ENCODE measurements around the gene TBC1D25. TPM values are rescaled to one million over a fixed set of nuclear protein-coding genes. Genes with fewer than 3 reads are reported as not detected.

Gene TBC1D25
- total RNA-seq, 1 donor from 2014 or later = 18.9 TPM

DNA sequence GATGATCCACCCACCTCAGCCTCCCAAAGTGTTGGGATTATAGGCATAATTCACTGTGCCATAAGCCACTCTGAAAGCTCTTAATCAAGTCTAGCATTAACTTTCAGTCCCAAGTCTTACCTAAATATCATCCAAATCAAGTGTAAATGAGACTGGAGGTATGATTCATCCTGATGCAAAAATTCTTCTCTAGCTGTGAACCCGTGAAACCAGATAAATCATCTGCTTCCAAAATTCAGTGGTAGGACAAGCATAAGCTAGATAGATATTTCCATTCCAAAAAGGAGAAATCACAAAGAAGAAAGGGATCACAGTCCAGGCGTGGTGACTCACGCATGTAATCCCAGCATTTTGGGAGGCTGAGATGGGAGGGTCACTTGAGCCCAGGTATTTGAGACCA lies 8.8 kb upstream of the TBC1D25 start:
- Mint-ChIP-seq H3K9me3 (ENCODE audit: low read depth) (peaks cover 10% of the 10 kb centered on the region), H3K27me3 (ENCODE audit: low read depth) (no peaks in the 10 kb centered on the region), H3K36me3 (ENCODE audit: low read depth) (peaks cover 6% of the 10 kb centered on the region), H3K4me1 (ENCODE audit: low read depth) (peaks cover 8% of the 10 kb centered on the region), H3K27ac (ENCODE audit: unreplicated experiment) (peak overlapping the region; percentile 67), H3K4me3 (ENCODE audit: unreplicated experiment) (no peak overlapping the region)
- DNase-seq (ENCODE audit: low spot score) = no peak
- TF ChIP-seq, protein P1, sequence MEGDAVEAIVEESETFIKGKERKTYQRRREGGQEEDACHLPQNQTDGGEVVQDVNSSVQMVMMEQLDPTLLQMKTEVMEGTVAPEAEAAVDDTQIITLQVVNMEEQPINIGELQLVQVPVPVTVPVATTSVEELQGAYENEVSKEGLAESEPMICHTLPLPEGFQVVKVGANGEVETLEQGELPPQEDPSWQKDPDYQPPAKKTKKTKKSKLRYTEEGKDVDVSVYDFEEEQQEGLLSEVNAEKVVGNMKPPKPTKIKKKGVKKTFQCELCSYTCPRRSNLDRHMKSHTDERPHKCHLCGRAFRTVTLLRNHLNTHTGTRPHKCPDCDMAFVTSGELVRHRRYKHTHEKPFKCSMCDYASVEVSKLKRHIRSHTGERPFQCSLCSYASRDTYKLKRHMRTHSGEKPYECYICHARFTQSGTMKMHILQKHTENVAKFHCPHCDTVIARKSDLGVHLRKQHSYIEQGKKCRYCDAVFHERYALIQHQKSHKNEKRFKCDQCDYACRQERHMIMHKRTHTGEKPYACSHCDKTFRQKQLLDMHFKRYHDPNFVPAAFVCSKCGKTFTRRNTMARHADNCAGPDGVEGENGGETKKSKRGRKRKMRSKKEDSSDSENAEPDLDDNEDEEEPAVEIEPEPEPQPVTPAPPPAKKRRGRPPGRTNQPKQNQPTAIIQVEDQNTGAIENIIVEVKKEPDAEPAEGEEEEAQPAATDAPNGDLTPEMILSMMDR (IDR thresholded peaks at IDR 0.05) = no peak

DNA sequence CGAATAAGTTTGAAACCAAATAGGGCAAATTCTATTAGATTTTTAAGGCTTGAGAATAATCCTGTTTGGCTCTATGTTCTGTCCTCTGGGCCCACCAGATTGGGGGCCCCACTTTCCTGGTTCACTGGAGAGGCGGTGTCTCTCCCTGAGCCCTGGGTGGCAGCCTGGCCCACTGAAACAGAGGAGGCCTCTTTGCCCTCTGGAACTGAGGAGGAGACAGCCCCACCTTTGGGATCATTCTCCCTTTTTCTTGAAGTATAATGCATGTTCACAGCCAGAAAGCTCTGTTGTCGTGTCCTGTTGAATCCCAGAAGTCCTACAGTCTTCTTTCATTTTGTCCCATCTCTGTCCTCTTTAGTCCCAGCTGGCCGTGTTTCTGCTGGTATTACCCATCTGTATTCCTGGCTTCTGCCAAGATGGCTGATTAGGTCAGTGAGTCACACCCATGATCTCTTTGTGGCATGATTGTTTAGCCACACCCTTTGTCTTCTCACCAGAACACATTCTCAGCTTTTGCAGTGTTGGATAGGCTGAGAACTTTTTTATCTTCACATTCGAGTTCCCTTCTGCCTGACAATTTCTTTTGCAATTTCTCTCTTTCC lies 8.1 kb upstream of the TBC1D25 start:
- H3K4me3 Mint-ChIP-seq (ENCODE audit: unreplicated experiment) = no peak overlapping the region
- peaks cover 6% of the 10 kb centered on the region for H3K36me3 Mint-ChIP-seq (ENCODE audit: low read depth)
- no peak for DNase-seq (ENCODE audit: low spot score)
- H3K9me3 Mint-ChIP-seq (ENCODE audit: low read depth) = peaks cover 10% of the 10 kb centered on the region
- H3K27ac Mint-ChIP-seq (ENCODE audit: unreplicated experiment) = peak overlapping the region; percentile 67
- no peaks in the 10 kb centered on the region for H3K27me3 Mint-ChIP-seq (ENCODE audit: low read depth)
- H3K4me1 Mint-ChIP-seq (ENCODE audit: low read depth) = peaks cover 8% of the 10 kb centered on the region
- TF ChIP-seq, protein P1 (IDR thresholded peaks at IDR 0.05) = no peak

DNA sequence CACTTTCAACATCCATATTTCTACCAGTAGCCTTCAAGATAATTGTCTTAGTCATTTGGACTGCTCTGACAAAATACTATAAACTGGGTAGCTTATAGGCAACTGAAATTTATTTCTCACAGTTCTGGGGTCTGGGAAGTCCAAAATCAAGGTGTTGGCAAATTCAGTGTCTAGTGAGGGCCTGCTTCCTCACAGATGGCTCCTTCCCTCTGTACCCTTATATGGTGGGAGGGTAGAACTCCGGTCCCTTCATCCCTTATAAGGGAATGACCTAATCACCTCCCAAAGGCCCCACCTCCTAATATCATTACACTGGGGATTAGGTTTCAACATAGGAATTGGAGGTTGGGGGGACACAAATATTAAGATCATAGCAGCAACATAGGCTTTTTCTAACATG lies 7.4 kb upstream of the TBC1D25 start:
- no peak overlapping the region for H3K4me3 Mint-ChIP-seq (ENCODE audit: unreplicated experiment)
- DNase-seq (ENCODE audit: low spot score) = no peak
- H3K27ac Mint-ChIP-seq (ENCODE audit: unreplicated experiment) = peak overlapping the region; percentile 67
- no peaks in the 10 kb centered on the region for H3K27me3 Mint-ChIP-seq (ENCODE audit: low read depth)
- TF ChIP-seq, protein P1 (IDR thresholded peaks at IDR 0.05) = no peak
- peaks cover 8% of the 10 kb centered on the region for H3K4me1 Mint-ChIP-seq (ENCODE audit: low read depth)
- H3K9me3 Mint-ChIP-seq (ENCODE audit: low read depth) = peaks cover 10% of the 10 kb centered on the region
- peaks cover 6% of the 10 kb centered on the region for H3K36me3 Mint-ChIP-seq (ENCODE audit: low read depth)

DNA sequence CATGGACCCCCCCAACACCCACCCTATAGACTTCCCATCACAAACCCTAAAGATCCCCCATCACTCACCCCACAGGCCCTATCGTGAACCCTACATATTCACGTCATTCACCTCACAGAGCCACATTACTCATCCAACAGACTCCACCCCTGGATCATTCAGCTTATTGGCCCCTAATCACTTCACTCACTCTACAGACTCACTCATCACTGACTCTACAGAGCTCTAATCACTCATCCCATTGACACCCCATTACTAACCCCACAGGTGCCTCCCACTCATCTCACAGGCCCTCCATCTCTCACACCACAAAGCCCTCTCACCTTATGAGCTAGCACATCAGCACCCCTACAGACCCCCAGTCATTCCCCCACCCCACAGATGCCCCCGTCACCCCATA lies 6.3 kb upstream of the TBC1D25 start:
- Mint-ChIP-seq H3K36me3 (ENCODE audit: low read depth) (peaks cover 5% of the 10 kb centered on the region), H3K27me3 (ENCODE audit: low read depth) (no peaks in the 10 kb centered on the region), H3K9me3 (ENCODE audit: low read depth) (peaks cover 10% of the 10 kb centered on the region), H3K4me1 (ENCODE audit: low read depth) (peaks cover 8% of the 10 kb centered on the region), H3K27ac (ENCODE audit: unreplicated experiment) (no peak overlapping the region), H3K4me3 (ENCODE audit: unreplicated experiment) (no peak overlapping the region)
- DNase-seq (ENCODE audit: low spot score) = no peak
- TF ChIP-seq, protein P1 (IDR thresholded peaks at IDR 0.05) = no peak

DNA sequence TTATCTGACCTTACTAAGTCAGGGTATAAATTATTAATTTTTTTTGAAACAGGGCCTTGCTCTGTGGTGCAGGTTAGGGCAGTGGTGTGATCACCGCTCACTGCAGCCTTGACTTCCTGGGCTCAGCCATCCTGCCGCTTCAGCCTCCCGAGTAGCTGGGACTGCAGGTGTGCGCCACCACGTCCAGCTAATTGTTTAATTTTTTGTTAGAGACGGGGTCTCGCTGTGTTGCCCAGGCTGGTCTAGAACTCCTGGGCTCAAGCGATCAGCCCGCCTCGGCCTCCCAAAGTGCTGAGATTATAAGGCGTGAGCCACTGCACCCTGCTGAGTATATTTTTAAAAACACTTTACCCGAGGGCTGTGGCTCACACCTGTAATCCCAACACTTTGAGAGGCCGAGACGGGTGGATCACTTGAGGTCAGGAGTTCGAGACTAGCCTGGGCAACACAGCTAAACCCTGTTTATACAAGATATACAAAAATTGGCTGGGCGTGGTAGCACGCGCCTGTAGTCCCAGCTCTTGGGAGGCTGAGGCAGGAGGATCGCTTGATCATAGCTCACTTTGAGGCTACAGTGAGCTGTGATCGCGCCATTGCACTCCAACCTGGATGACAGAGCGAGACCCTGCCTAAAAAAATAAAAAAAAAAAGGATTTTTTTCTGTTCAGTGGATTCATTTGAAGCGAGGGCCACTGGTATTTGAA lies 721 bp upstream of the TBC1D25 start:
- Mint-ChIP-seq H3K4me3 (ENCODE audit: unreplicated experiment) (peak overlapping the region; percentile 79), H3K36me3 (ENCODE audit: low read depth) (peaks cover 3% of the 10 kb centered on the region), H3K9me3 (ENCODE audit: low read depth) (peaks cover 6% of the 10 kb centered on the region), H3K4me1 (ENCODE audit: low read depth) (peaks cover 16% of the 10 kb centered on the region), H3K27ac (ENCODE audit: unreplicated experiment) (peak overlapping the region; percentile 85), H3K27me3 (ENCODE audit: low read depth) (no peaks in the 10 kb centered on the region)
- TF ChIP-seq, protein P1 (IDR thresholded peaks at IDR 0.05) = no peak
- no peak for DNase-seq (ENCODE audit: low spot score)

Measured in chondrocyte (in vitro differentiated cells).